ENCODE results near the gene KDM4E.
A peak's percentile ranks its signal among the peaks of the same experiment; 100 is the strongest.
"Not testable (repeated sequence)": the region's sequence is repeated elsewhere in the genome, so short reads cannot be mapped to it uniquely, and the experiment has no call there.

KDM4E gene

GRCh38 chr11:95014184-95014821 is 10.8 kb upstream of the KDM4E start:
- no peak overlapping the region for H3K4me3 ChIP-seq (ENCODE audit: low read depth, low read length)
- TF ChIP-seq ZNF549 (tag by site-specific recombination; IDR thresholded peaks at IDR 0.05) (no peak), ZNF777 (tag by site-specific recombination; IDR thresholded peaks at IDR 0.05; ENCODE audit: borderline replicate concordance) (no peak), ZNF621 (tag by site-specific recombination; IDR thresholded peaks at IDR 0.05) (no peak), ZNF274 (IDR thresholded peaks at IDR 0.05; ENCODE audit: low read length) (no peak), ZNF274 (tag by site-specific recombination; IDR thresholded peaks at IDR 0.05; ENCODE audit: borderline replicate concordance) (no peak), ZNF280C (tag by site-specific recombination; IDR thresholded peaks at IDR 0.05) (no peak)
- no peaks in the 10 kb centered on the region for H3K4me1 ChIP-seq (ENCODE audit: control insufficient read depth, insufficient read depth, low read length)
- H3K27ac ChIP-seq (ENCODE audit: extremely low read depth, low read depth, low read length): no peak overlapping the region
- no peaks in the 10 kb centered on the region for H3K9me3 ChIP-seq (ENCODE audit: control insufficient read depth, insufficient read depth, low read depth, low read length)
- CTCF ChIA-PET: interaction anchor here (1.2 kb wide), 1 partner anchor 138 kb away, joined by 5 read pairs; no protein-coding TSS in a partner anchor
- POLR2A ChIA-PET: no interaction called here
- H3K36me3 ChIP-seq (ENCODE audit: control insufficient read depth in 2 of 2, insufficient read depth in 1 of 2, low read length in 2 of 2): no peaks in the 10 kb centered on the region

- H3K9me3 ChIP-seq (ENCODE audit: control insufficient read depth, insufficient read depth, low read depth, low read length): no peaks in the 10 kb centered on the region
- no peak for TF ChIP-seq ZNF146 (tag by site-specific recombination; IDR thresholded peaks at IDR 0.05)
- 0 out of 2 replicates have a peak, but pooled peaks have one; percentile 14 for TF ChIP-seq PATZ1 (tag by site-specific recombination; IDR thresholded peaks at IDR 0.05)
- TF ChIP-seq ZBTB17 (tag by site-specific recombination; IDR thresholded peaks at IDR 0.05): peak; percentile 30; the same call in 1 of the 2 replicates
- CTCF ChIA-PET: interaction anchor here (0.6 kb wide), 1 partner anchor 822 kb away, joined by 3 read pairs; no protein-coding TSS in a partner anchor
- POLR2A ChIA-PET: no interaction called here
- no peaks in the 10 kb centered on the region for H3K4me1 ChIP-seq (ENCODE audit: control insufficient read depth, insufficient read depth, low read length)
- no peak overlapping the region for H3K4me3 ChIP-seq (ENCODE audit: low read depth, low read length)
- H3K27ac ChIP-seq (ENCODE audit: extremely low read depth, low read depth, low read length): no peak overlapping the region
- no peaks in the 10 kb centered on the region for H3K36me3 ChIP-seq (ENCODE audit: control insufficient read depth in 2 of 2, insufficient read depth in 1 of 2, low read length in 2 of 2)
Observed at GRCh38 chr11:95016139-95016538, 8.9 kb upstream of the KDM4E start.

GRCh38 chr11:95021468-95021867 is 3.6 kb upstream of the KDM4E start:
- CTCF ChIA-PET; H3K36me3 ChIP-seq (ENCODE audit: control insufficient read depth in 2 of 2, insufficient read depth in 1 of 2, low read length in 2 of 2); H3K9me3 ChIP-seq (ENCODE audit: control insufficient read depth, insufficient read depth, low read depth, low read length); H3K4me1 ChIP-seq (ENCODE audit: control insufficient read depth, insufficient read depth, low read length); POLR2A ChIA-PET; H3K4me3 ChIP-seq (ENCODE audit: low read depth, low read length); H3K27ac ChIP-seq (ENCODE audit: extremely low read depth, low read depth, low read length): not testable (repeated sequence)
- TF ChIP-seq ZFHX2 (tag by site-specific recombination; conservative IDR thresholded peaks at IDR 0.05) (peak; percentile 67), EGR2 (tag by site-specific recombination; IDR thresholded peaks at IDR 0.05; ENCODE audit: low read depth) (peak; percentile 76)

- CTCF ChIA-PET; H3K9me3 ChIP-seq (ENCODE audit: control insufficient read depth, insufficient read depth, low read depth, low read length); H3K36me3 ChIP-seq (ENCODE audit: control insufficient read depth in 2 of 2, insufficient read depth in 1 of 2, low read length in 2 of 2); H3K27ac ChIP-seq (ENCODE audit: extremely low read depth, low read depth, low read length); H3K4me3 ChIP-seq (ENCODE audit: low read depth, low read length); H3K4me1 ChIP-seq (ENCODE audit: control insufficient read depth, insufficient read depth, low read length); POLR2A ChIA-PET: not testable (repeated sequence)
Observed at GRCh38 chr11:95025594-95025993, 536 bp downstream of the KDM4E start.
